ENCODE data around the gene CFP. TPM values are rescaled to one million over a fixed set of nuclear protein-coding genes. Genes with fewer than 3 reads are reported as not detected.

CFP gene
- total and polyA plus RNA-seq, 2 of the 13 experiments (the other 11 are each of a cell fraction or from before 2014, with no cell fraction given), result 0.01 TPM; not detected in 1

- no peak for TF ChIP-seq ZBTB1 (CRISPR knock-in tag; IDR thresholded peaks at IDR 0.05; ENCODE audit: borderline replicate concordance)
- no peak for TF ChIP-seq ZBTB4 (CRISPR knock-in tag; IDR thresholded peaks at IDR 0.05; ENCODE audit: borderline replicate concordance)
- TF ChIP-seq GLMP (CRISPR knock-in tag; IDR thresholded peaks at IDR 0.05; ENCODE audit: borderline replicate concordance), result no peak
- TF ChIP-seq RELA (CRISPR knock-in tag; IDR thresholded peaks at IDR 0.05), result no peak
- intact Hi-C loops (cut with micrococcal nuclease; ENCODE audit: unreplicated experiment), result no loop called here
- CTCF ChIA-PET (ENCODE audit: low intra/inter-chr PET ratio, low total read pairs), result no interaction called here
These were observed 42.4 kb downstream of the CFP start for GRCh38 chrX:47587091-47587891.

More at GRCh38 chrX:47587091-47587891, 42.4 kb downstream of the CFP start:
- no peaks in the 10 kb centered on the region for H3K9me3 ChIP-seq (ENCODE audit: low read length)
- no peak overlapping the region for H3K9ac ChIP-seq (ENCODE audit: insufficient read depth, low read depth, low read length)
- no peak overlapping the region for H3K4me3 ChIP-seq (replicated peaks in 1 of 3; ENCODE audit: insufficient read depth in 1 of 3, low read depth in 2 of 3, low read length in 3 of 3)
- no TSS peak for BruUV-seq (replicated peaks)
- no peaks in the 10 kb centered on the region for H4K20me1 ChIP-seq (ENCODE audit: insufficient read depth, low read length)
- POLR2A ChIA-PET, result no interaction called here
- no CpG with 5 or more reads among the region's 4 CpGs for WGBS (ENCODE audit: low lambda C conversion rate)
- H3K79me2 ChIP-seq (ENCODE audit: insufficient read depth, low read length), result no peaks in the 10 kb centered on the region
- no peak for ATAC-seq
- H3K4me1 ChIP-seq (ENCODE audit: insufficient read depth, low read length), result no peaks in the 10 kb centered on the region
- in situ Hi-C loops (cut with HindIII; ENCODE audit: extremely low pct_ligation_motif_present, low pct_unique_long_range_greater_than_20kb), result no loop called here
- DNase-seq (ENCODE audit: low spot score), result no peak
- no peaks in the 10 kb centered on the region; a peak in 1 of 5 replicates for H3K27me3 ChIP-seq (ENCODE audit: control insufficient read depth in 1 of 2, insufficient read depth in 2 of 2, low read length in 2 of 2)
- H3K27ac ChIP-seq (ENCODE audit: extremely low read length, insufficient read depth, low read length), result no peak overlapping the region
- no peaks in the 10 kb centered on the region for H3K36me3 ChIP-seq (replicated peaks in 1 of 2; ENCODE audit: control insufficient read depth in 1 of 2, insufficient read depth in 2 of 2, low read length in 2 of 2)
- no peak for FAIRE-seq
- no peak overlapping the region for H3K4me2 ChIP-seq (ENCODE audit: low read depth, low read length)
- no peak overlapping the region for H2AFZ ChIP-seq (ENCODE audit: low read length)

Measured in HepG2 (cell line).